Limb (tissue), 2 donors: ENCODE data around the gene TUBA8.

Source experiments
- DNase-seq, 2 donors: peaks; one replicate each; pipeline ENCODE4 v3.0.0-alpha.2; 2016; ENCODE audit errors: extremely low spot score in 2 of 2

The TUBA8 gene

GRCh38 chr22:18077087-18077638 is 33.4 kb upstream of the TUBA8 start:
- DNase-seq = no peak

- DNase-seq = peak; percentile 95 to 96
Observed at GRCh38 chr22:18077639-18078328, 32.8 kb upstream of the TUBA8 start, which contains the start of gene PEX26. TSS of gene PEX26 (plus strand) at chr22:18077990. CDS start at chr22:18078377, 387 bp downstream.

GRCh38 chr22:18078329-18079041 is 32.1 kb upstream of the TUBA8 start:
- no peak for DNase-seq

GRCh38 chr22:18079706-18080233 is 30.8 kb upstream of the TUBA8 start:
- no peak for DNase-seq

- DNase-seq = no peak
Observed at GRCh38 chr22:18081416-18081815, 29.2 kb upstream of the TUBA8 start.

GRCh38 chr22:18082467-18082866 is 28.1 kb upstream of the TUBA8 start:
- DNase-seq = no peak

GRCh38 chr22:18083406-18083805 is 27.2 kb upstream of the TUBA8 start:
- DNase-seq = no peak

- no peak for DNase-seq
Observed at GRCh38 chr22:18085188-18085587, 25.4 kb upstream of the TUBA8 start.

- no peak for DNase-seq
Observed at GRCh38 chr22:18087350-18087855, 23.2 kb upstream of the TUBA8 start.

- DNase-seq = no peak
Observed at GRCh38 chr22:18088825-18089568, 21.6 kb upstream of the TUBA8 start.

- DNase-seq = no peak
Observed at GRCh38 chr22:18090286-18090685, 20.3 kb upstream of the TUBA8 start.

- no peak for DNase-seq
Observed at GRCh38 chr22:18091478-18091877, 19.1 kb upstream of the TUBA8 start.

GRCh38 chr22:18091916-18092526 is 18.6 kb upstream of the TUBA8 start:
- no peak for DNase-seq

- DNase-seq = no peak
Observed at GRCh38 chr22:18093661-18094060, 16.9 kb upstream of the TUBA8 start.

- DNase-seq = no peak
Observed at GRCh38 chr22:18095101-18095805, 15.4 kb upstream of the TUBA8 start.

- DNase-seq = no peak
Observed at GRCh38 chr22:18096823-18097222, 13.8 kb upstream of the TUBA8 start.

- no peak for DNase-seq
Observed at GRCh38 chr22:18100781-18101180, 9.8 kb upstream of the TUBA8 start.

GRCh38 chr22:18101536-18101935 is 9.1 kb upstream of the TUBA8 start:
- DNase-seq = no peak

GRCh38 chr22:18103527-18104269 is 6.9 kb upstream of the TUBA8 start:
- DNase-seq = no peak

GRCh38 chr22:18104566-18104965 is 6.0 kb upstream of the TUBA8 start:
- DNase-seq = no peak
